Adrenal gland (tissue), 12 donors: ENCODE measurements around the gene AGRN. TPM values are rescaled to one million over a fixed set of nuclear protein-coding genes. Genes with fewer than 3 reads are reported as not detected.
"Not testable (repeated sequence)": the region's sequence is repeated elsewhere in the genome, so short reads cannot be mapped to it uniquely, and the experiment has no call there.

ENCODE experiments used
- DNase-seq, 7 donors: peaks; one replicate each; pipeline ENCODE4 v3.0.0-alpha.2; 2019 to 2020
- H3K27ac ChIP-seq, 5 donors: fragments of 200-600 bp; sonication (generic) in 4 of 5; 1 replicate in 3 of 5; 2 replicates in 2 of 5; pipeline versions ENCODE4 v1.5.1 to v1.8.0; 2016 to 2020; ENCODE audit warnings: mild to moderate bottlenecking in 1 of 5
- H3K27me3 ChIP-seq: fragments of 200-600 bp; 2 replicates; pipeline ENCODE4 v1.8.0; 2021
- H3K36me3 ChIP-seq, 2 donors: fragments of 200-600 bp; replicated peaks in 1 of 2; 1 replicate in 1 of 2; 2 replicates in 1 of 2; pipeline versions ENCODE4 v1.5.1 to v1.8.0; 2018 to 2022
- H3K4me1 ChIP-seq, 2 donors: fragments of 200-600 bp; replicated peaks in 1 of 2; 1 replicate in 1 of 2; 2 replicates in 1 of 2; pipeline versions ENCODE4 v1.5.1 to v1.8.0; 2018 to 2021
- H3K4me3 ChIP-seq, 4 donors: fragments of 200-600 bp; sonication (generic) in 3 of 4; one replicate each; pipeline ENCODE4 v1.5.1; 2016 to 2018
- H3K9me3 ChIP-seq, 3 donors: fragments of 200-600 bp; sonication (generic) in 1 of 3; replicated peaks in 1 of 3; 1 replicate in 2 of 3; 2 replicates in 1 of 3; pipeline versions ENCODE4 v1.5.1 to v1.8.0; 2016 to 2021
- CTCF ChIP-seq, 6 experiments: fragments of 450-650 bp in 4 of 6; fragments of 200-600 bp in 2 of 6; sonication (generic) in 1 of 6; IDR thresholded peaks; 1 replicate in 5 of 6; 2 replicates in 1 of 6; pipeline versions ENCODE4 v1.5.1 to v1.8.0; 2016 to 2021; ENCODE audit warnings: antibody characterized with exemption in 6 of 6, mild to moderate bottlenecking in 2 of 6, moderate library complexity in 1 of 6
- POLR2A ChIP-seq, 2 donors: fragments of 450-650 bp; IDR thresholded peaks; one replicate each; pipeline ENCODE4 v1.6.1; 2017; ENCODE audit warnings: antibody characterized with exemption in 2 of 2, mild to moderate bottlenecking in 2 of 2, moderate library complexity in 1 of 2
- WGBS, 4 donors: extraction: QIAGEN DNeasy Blood & Tissue Kit in 2 of 4; methylation state at CpG; one replicate each; pipeline versions ENCODE4 v1.1.5 to v1.1.7; 2013 to 2017; 5-methylcytosine and 5-hydroxymethylcytosine counted together
- intact Hi-C, 2 donors: fragments of 100-400 bp; cut with DNase I; formaldehyde crosslinking; loops; one replicate each; pipeline versions ENCODE4 v1.14.1 to v1.15.0; 2022 to 2023
- polyA plus RNA-seq, 3 donors: library from polyadenylated mRNA; stranded (reverse); fragments of 200-250 nt in 2 of 3; fragments of 350-450 nt in 1 of 3; fragmentation: Illumina TruSeq in 1 of 3; extraction: RNeasy Lipid Tissue Mini Kit (QIAGEN cat#74804) in 1 of 3; gene quantifications; one replicate each; pipeline ENCODE4 v1.2.3, GENCODE V29; 2013 to 2014
- total RNA-seq, 9 donors: library from RNA; depleted of rRNA in 4 of 9; stranded (reverse); fragments of >200 nt in 4 of 9; fragments of 120-200 nt in 1 of 9; fragmentation: NEBNext Ultra II Directional in 1 of 9; extraction: Animal tissue kit (Norgen Biotek cat#: 25700) in 1 of 9; gene quantifications; one replicate each; pipeline versions ENCODE4 v1.1.0 to v1.2.4, GENCODE V29; 2013 to 2023
- donor health status: healthy with polysubstance abuse.
- donor health status: Bipolar disorder and iron deficiency.
- donor health status: DM: yes; HTN: yes; CAD: no.
- donor health status: DM: no; HTN: no; CAD: no.
- donor health status: DM: no; HTN: no; CAD: no.
- donor health status: DM: yes; HTN: yes; CAD: no.

AGRN gene
- total and polyA plus RNA-seq, 12 donors = 2.2 to 27.8 (median 11.8) TPM

- no peak for TF ChIP-seq CTCF (IDR thresholded peaks at IDR 0.05)
- TF ChIP-seq POLR2A (IDR thresholded peaks at IDR 0.05) = no peak
- Histone ChIP-seq H3K4me3 (no peak overlapping the region), H3K27me3 (peaks cover 60% of the 10 kb centered on the region), H3K4me1 (peaks cover 3 to 5% of the 10 kb centered on the region in 2 donors), H3K36me3 (no peaks in the 10 kb centered on the region), H3K9me3 (no peaks in the 10 kb centered on the region), H3K27ac (no peak overlapping the region)
- intact Hi-C loops = no loop called here
- whole genome bisulfite sequencing, 4 donors = 57 to 62% (median 61%) methylated on average over 16 to 20 of the region's 20 CpGs
- DNase-seq = no peak
Observed at GRCh38 chr1:1065265-1065939, 45.5 kb downstream of the AGRN start.

- H3K4me1 ChIP-seq, H3K9me3 ChIP-seq, H3K36me3 ChIP-seq, DNase-seq, H3K4me3 ChIP-seq, intact Hi-C loops, H3K27ac ChIP-seq: not testable (repeated sequence)
- peaks cover 55% of the 10 kb centered on the region for H3K27me3 ChIP-seq
- WGBS, 4 donors = 78 to 82% (median 79%) methylated on average over 10 to 11 of the region's 11 CpGs
Observed at GRCh38 chr1:1065940-1066304, 46.0 kb downstream of the AGRN start.

- Histone ChIP-seq H3K9me3 (no peaks in the 10 kb centered on the region), H3K27ac (no peak overlapping the region), H3K4me3 (no peak overlapping the region), H3K36me3 (no peaks in the 10 kb centered on the region), H3K27me3 (peaks cover 48% of the 10 kb centered on the region), H3K4me1 (peaks cover 3 to 5% of the 10 kb centered on the region in 2 donors)
- no peak for DNase-seq
- intact Hi-C loops = no loop called here
- 69 to 73% (median 71%) methylated on average over 10 to 27 of the region's 27 CpGs for WGBS, 4 donors
- TF ChIP-seq CTCF (IDR thresholded peaks at IDR 0.05) = no peak
- no peak for TF ChIP-seq POLR2A (IDR thresholded peaks at IDR 0.05)
Observed at GRCh38 chr1:1066403-1067283, 46.7 kb downstream of the AGRN start.

- DNase-seq = no peak
- WGBS, 4 donors = 84 to 94% (median 86%) methylated on average over 24 to 54 of the region's 54 CpGs
- Histone ChIP-seq H3K4me1 (peaks cover 3 to 5% of the 10 kb centered on the region in 2 donors), H3K27me3 (peaks cover 44% of the 10 kb centered on the region), H3K36me3 (no peaks in the 10 kb centered on the region), H3K4me3 (no peak overlapping the region), H3K27ac (no peak overlapping the region), H3K9me3 (no peaks in the 10 kb centered on the region)
- intact Hi-C loops = no loop called here
- no peak for TF ChIP-seq CTCF (IDR thresholded peaks at IDR 0.05)
- no peak for TF ChIP-seq POLR2A (IDR thresholded peaks at IDR 0.05)
Observed at GRCh38 chr1:1067284-1067859, 47.5 kb downstream of the AGRN start.
